Neural cell (in vitro differentiated cells): ENCODE data around the gene KANK4. TPM values are rescaled to one million over a fixed set of nuclear protein-coding genes. Genes with fewer than 3 reads are reported as not detected.
"Not testable (repeated sequence)": the region's sequence is repeated elsewhere in the genome, so short reads cannot be mapped to it uniquely, and the experiment has no call there.

Source experiments
- H2AFZ ChIP-seq: fragments of 200-600, 300-800 bp; sonication (generic), shearing (Covaris generic); 2 replicates; pipeline ENCODE4 v1.6.0; 2014; ENCODE audit warnings: low read depth, mild to moderate bottlenecking, antibody characterized with exemption, low read length, moderate library complexity
- H3F3A ChIP-seq: fragments of 200-600 bp; shearing (Covaris generic); 2 replicates; pipeline ENCODE4 v1.6.1; 2016; ENCODE audit warnings: mild to moderate bottlenecking, moderate library complexity, mixed read lengths, antibody characterized with exemption, low read length; ENCODE audit not compliant: insufficient read depth, poor library complexity, severe bottlenecking
- H3K27ac ChIP-seq: fragments of 200-600, 300-800 bp; sonication (generic), shearing (Covaris generic); 2 replicates; pipeline ENCODE4 v1.5.1; 2014; ENCODE audit warnings: mild to moderate bottlenecking, low read length, moderate library complexity
- H3K27me3 ChIP-seq: fragments of 300-800, 200-600 bp; sonication (generic), shearing (Covaris generic); 2 replicates; pipeline ENCODE4 v1.6.0; 2014; ENCODE audit warnings: mild to moderate bottlenecking, low read depth, low read length, moderate library complexity; ENCODE audit not compliant: insufficient read depth
- H3K36me3 ChIP-seq: fragments of 300-800, 200-600 bp; sonication (generic), shearing (Covaris generic); 2 replicates; pipeline ENCODE4 v1.5.1; 2014; ENCODE audit warnings: mild to moderate bottlenecking, antibody characterized with exemption, low read length, moderate library complexity; ENCODE audit not compliant: insufficient read depth
- H3K4me2 ChIP-seq: fragments of 300-800, 200-600 bp; sonication (generic), shearing (Covaris generic); 2 replicates; pipeline ENCODE4 v1.6.0; 2014; ENCODE audit warnings: mild to moderate bottlenecking, low read length
- H3K4me3 ChIP-seq: fragments of 300-800, 200-600 bp; sonication (generic), shearing (Covaris generic); 2 replicates; pipeline ENCODE4 v1.5.1; 2014; ENCODE audit warnings: mild to moderate bottlenecking, low read length, moderate library complexity
- H3K79me2 ChIP-seq: fragments of 200-600 bp; shearing (Covaris generic); replicated peaks from 2 replicates; pipeline ENCODE4 v1.6.0; 2014; ENCODE audit warnings: mild to moderate bottlenecking, low read length, moderate library complexity; ENCODE audit not compliant: insufficient read depth
- H3K9ac ChIP-seq: fragments of 300-800, 200-600 bp; sonication (generic), shearing (Covaris generic); 2 replicates; pipeline ENCODE4 v1.6.1; 2016; ENCODE audit warnings: mild to moderate bottlenecking, low read length, mixed read lengths
- H3K9me2 ChIP-seq: fragments of 200-600 bp; shearing (Covaris generic); 2 replicates; pipeline ENCODE4 v1.6.1; 2016; ENCODE audit warnings: mild to moderate bottlenecking, low read length, mixed read lengths; ENCODE audit not compliant: insufficient read depth
- H3K9me3 ChIP-seq: fragments of 200-600, 300-800 bp; sonication (generic), shearing (Covaris generic); 2 replicates; pipeline ENCODE4 v1.6.1; 2016; ENCODE audit warnings: mild to moderate bottlenecking, mixed run types, low read length, moderate library complexity, mixed read lengths
- H4K20me1 ChIP-seq: fragments of 200-600 bp; shearing (Covaris generic); 2 replicates; pipeline ENCODE4 v1.6.1; 2016; ENCODE audit warnings: mild to moderate bottlenecking, mixed run types; ENCODE audit not compliant: insufficient read depth
- CTCF ChIP-seq: fragments of 450-650 bp; IDR thresholded peaks from 2 replicates; pipeline ENCODE4 v1.5.1; 2014; ENCODE audit warnings: antibody characterized with exemption, mild to moderate bottlenecking, moderate library complexity; ENCODE audit not compliant: poor library complexity, severe bottlenecking
- EP300 ChIP-seq: fragments of 450-650 bp; conservative IDR thresholded peaks from 2 replicates; pipeline ENCODE4 v1.6.1; 2014; ENCODE audit warnings: antibody characterized with exemption, mild to moderate bottlenecking, moderate library complexity; ENCODE audit not compliant: poor library complexity, severe bottlenecking
- EZH2 ChIP-seq: fragments of 200-600, 300-800 bp; shearing (Covaris generic), sonication (generic); IDR thresholded peaks from 2 replicates; pipeline ENCODE4 v1.6.1; 2014; ENCODE audit warnings: antibody characterized with exemption, low read length, borderline replicate concordance, mild to moderate bottlenecking; ENCODE audit not compliant: insufficient read depth, poor library complexity, severe bottlenecking
- MXI1 ChIP-seq: fragments of 450-650 bp; conservative IDR thresholded peaks from 2 replicates; pipeline ENCODE4 v1.6.1; 2014; ENCODE audit warnings: antibody characterized with exemption, mild to moderate bottlenecking; ENCODE audit not compliant: poor library complexity, severe bottlenecking
- POLR2AphosphoS5 ChIP-seq: IDR thresholded peaks from 2 replicates; pipeline ENCODE4 v1.6.1; 2012
- RAD21 ChIP-seq: fragments of 450-650 bp; conservative IDR thresholded peaks from 2 replicates; pipeline ENCODE4 v1.6.1; 2014; ENCODE audit warnings: antibody characterized with exemption, mild to moderate bottlenecking, moderate library complexity
- SMC3 ChIP-seq: fragments of 450-650 bp; conservative IDR thresholded peaks from 2 replicates; pipeline ENCODE4 v1.6.1; 2014; ENCODE audit warnings: antibody characterized with exemption, mild to moderate bottlenecking, moderate library complexity; ENCODE audit not compliant: poor library complexity
- TAF1 ChIP-seq: IDR thresholded peaks from 2 replicates; pipeline ENCODE4 v1.6.1; 2012; ENCODE audit warnings: low read depth
- polyA plus RNA-seq: library from polyadenylated mRNA; depleted of rRNA; stranded (reverse); fragments of >200 nt; gene quantifications from 2 replicates; pipeline ENCODE4 v1.2.3, GENCODE V29; 2014
- TF ChIP-seq, protein P1 (sequence below): IDR thresholded peaks from 2 replicates; pipeline ENCODE4 v1.6.1; 2012; ENCODE audit warnings: borderline replicate concordance

Gene KANK4
- polyA plus RNA-seq, 1 donor from 2014 or later = 0.25 TPM

DNA sequence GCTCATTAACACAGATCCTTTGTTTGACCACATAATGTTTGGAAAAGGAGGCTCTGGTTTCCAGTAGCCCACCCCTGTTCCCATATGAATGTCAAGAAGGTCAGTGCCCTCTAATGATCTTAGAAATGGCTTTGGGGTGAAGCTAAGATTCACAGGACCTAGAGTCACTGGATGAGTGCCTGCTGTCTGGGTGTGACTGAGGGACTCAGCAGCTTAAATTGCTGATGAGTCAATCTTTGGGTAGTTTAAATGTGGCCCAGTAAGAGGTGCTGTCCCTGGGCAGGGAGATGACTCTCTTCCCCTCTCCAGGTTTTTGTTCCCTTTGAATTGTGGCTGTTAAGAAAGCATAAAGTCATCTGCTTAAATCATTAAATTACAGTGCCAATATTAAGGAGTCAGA lies 74.0 kb downstream of the KANK4 start:
- TF ChIP-seq, protein P1, sequence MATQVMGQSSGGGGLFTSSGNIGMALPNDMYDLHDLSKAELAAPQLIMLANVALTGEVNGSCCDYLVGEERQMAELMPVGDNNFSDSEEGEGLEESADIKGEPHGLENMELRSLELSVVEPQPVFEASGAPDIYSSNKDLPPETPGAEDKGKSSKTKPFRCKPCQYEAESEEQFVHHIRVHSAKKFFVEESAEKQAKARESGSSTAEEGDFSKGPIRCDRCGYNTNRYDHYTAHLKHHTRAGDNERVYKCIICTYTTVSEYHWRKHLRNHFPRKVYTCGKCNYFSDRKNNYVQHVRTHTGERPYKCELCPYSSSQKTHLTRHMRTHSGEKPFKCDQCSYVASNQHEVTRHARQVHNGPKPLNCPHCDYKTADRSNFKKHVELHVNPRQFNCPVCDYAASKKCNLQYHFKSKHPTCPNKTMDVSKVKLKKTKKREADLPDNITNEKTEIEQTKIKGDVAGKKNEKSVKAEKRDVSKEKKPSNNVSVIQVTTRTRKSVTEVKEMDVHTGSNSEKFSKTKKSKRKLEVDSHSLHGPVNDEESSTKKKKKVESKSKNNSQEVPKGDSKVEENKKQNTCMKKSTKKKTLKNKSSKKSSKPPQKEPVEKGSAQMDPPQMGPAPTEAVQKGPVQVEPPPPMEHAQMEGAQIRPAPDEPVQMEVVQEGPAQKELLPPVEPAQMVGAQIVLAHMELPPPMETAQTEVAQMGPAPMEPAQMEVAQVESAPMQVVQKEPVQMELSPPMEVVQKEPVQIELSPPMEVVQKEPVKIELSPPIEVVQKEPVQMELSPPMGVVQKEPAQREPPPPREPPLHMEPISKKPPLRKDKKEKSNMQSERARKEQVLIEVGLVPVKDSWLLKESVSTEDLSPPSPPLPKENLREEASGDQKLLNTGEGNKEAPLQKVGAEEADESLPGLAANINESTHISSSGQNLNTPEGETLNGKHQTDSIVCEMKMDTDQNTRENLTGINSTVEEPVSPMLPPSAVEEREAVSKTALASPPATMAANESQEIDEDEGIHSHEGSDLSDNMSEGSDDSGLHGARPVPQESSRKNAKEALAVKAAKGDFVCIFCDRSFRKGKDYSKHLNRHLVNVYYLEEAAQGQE = no peak
- TF ChIP-seq SMC3 (no peak), RAD21 (no peak), MXI1 (no peak), CTCF (no peak), EZH2 (no peak), EP300 (no peak), TAF1 (no peak), POLR2AphosphoS5 (no peak)
- Histone ChIP-seq H3K9ac (no peak overlapping the region), H3K36me3 (no peaks in the 10 kb centered on the region), H3K79me2 (no peaks in the 10 kb centered on the region), H3K4me2 (no peak overlapping the region), H2AFZ (no peak overlapping the region), H3K9me3 (no peaks in the 10 kb centered on the region), H4K20me1 (no peaks in the 10 kb centered on the region), H3K27me3 (no peaks in the 10 kb centered on the region), H3K4me3 (no peak overlapping the region), H3K9me2 (no peaks in the 10 kb centered on the region), H3K27ac (no peak overlapping the region), H3F3A (no peaks in the 10 kb centered on the region)

DNA sequence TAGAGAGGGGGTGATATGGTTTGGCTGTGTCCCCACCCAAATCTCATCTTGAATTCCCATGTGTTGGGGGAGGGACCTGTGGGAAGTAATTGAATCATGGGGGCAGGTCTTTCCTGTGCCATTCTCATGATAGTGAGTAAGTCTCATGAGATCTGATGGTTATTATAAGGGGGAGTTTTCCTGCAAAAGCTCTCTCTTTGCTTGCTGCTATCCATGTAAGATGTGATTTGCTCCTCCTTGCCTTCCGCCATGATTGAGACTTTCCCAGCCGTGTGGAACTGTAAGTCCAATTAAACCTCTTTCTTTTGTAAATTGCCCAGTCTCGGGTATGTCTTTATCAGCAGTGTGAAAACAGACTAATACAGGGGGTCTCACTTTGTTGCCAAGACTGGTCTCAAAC lies 74.9 kb downstream of the KANK4 start:
- not testable (repeated sequence) for H3K79me2 ChIP-seq

DNA sequence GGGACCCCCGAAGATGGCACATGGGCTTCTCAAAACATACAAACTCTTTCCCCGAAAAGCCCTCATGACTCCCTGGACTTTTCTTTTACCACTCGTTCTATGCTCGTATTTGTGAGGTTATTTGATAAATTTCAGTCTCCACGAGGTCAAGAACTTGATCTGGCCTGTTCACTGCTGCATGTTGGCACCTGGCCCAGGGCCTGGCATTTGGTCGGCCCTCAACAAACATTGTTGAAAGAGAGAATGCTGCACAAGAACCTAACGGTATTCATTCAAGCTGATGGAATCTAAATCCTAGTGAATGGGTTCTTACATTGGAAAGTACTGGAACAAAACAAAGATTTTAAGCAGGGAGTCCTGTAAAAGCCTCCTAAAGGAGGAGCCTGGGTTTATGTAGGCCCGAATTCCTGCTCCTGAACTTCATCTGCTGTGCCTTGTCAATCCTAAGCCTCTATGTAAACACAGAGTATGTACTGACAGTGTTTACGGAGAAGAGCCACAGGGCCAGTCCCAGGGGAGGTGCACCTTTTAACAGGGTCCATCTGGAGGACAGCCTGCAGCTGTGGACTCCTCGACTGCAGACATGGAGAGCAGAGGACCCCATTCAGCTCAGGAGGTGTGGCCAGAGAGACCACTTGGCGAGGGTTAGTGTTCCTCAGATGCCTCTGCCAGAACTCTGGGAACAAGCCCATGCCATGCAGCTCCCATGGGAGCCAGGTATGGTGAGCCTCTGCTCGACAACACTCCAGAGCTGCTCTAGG lies 77.7 kb downstream of the KANK4 start:
- Histone ChIP-seq H3K9ac (no peak overlapping the region), H3K79me2 (no peaks in the 10 kb centered on the region), H3F3A (no peaks in the 10 kb centered on the region), H3K9me2 (no peaks in the 10 kb centered on the region), H3K4me3 (no peak overlapping the region), H4K20me1 (no peaks in the 10 kb centered on the region), H3K9me3 (no peaks in the 10 kb centered on the region), H3K27me3 (no peaks in the 10 kb centered on the region), H3K27ac (no peak overlapping the region), H3K4me2 (no peak overlapping the region), H2AFZ (no peak overlapping the region), H3K36me3 (no peaks in the 10 kb centered on the region)
- TF ChIP-seq EP300 = no peak
- no peak for TF ChIP-seq TAF1
- TF ChIP-seq SMC3 = no peak
- TF ChIP-seq CTCF = no peak
- no peak for TF ChIP-seq EZH2
- TF ChIP-seq, protein P1 = no peak
- no peak for TF ChIP-seq RAD21
- no peak for TF ChIP-seq POLR2AphosphoS5
- no peak for TF ChIP-seq MXI1

More for the DNA sequence above, 74.9 kb downstream of the KANK4 start:
- H3F3A ChIP-seq, H4K20me1 ChIP-seq, H3K27ac ChIP-seq, H2AFZ ChIP-seq, H3K36me3 ChIP-seq, H3K9me3 ChIP-seq, H3K9ac ChIP-seq, H3K4me3 ChIP-seq, H3K9me2 ChIP-seq, H3K4me2 ChIP-seq, H3K27me3 ChIP-seq: not testable (repeated sequence)
